PC-9 (cell line): ENCODE data around the gene POLDIP3. TPM values are rescaled to one million over a fixed set of nuclear protein-coding genes. Genes with fewer than 3 reads are reported as not detected.

ENCODE experiments used
- BruUV-seq: library from RNA; stranded (reverse); fragments of 400-500 nt; replicated peaks from 2 replicates; lab custom pipeline; 2021; lab: Mats Ljungman, UMichigan
- CTCF ChIA-PET: fragments of 300-600 bp; sonication (Branson Sonifier 250); formaldehyde crosslinking; loops from one replicate; lab custom pipeline; 2022; ENCODE audit warnings: antibody characterized with exemption; lab: Charles Lee
- POLR2A ChIA-PET: fragments of 300-600 bp; sonication (Branson Sonifier 250); formaldehyde crosslinking; loops from one replicate; lab custom pipeline; 2022; ENCODE audit warnings: antibody characterized with exemption; ENCODE audit not compliant: unreplicated experiment; lab: Charles Lee
- DNase-seq, 2 experiments: peaks; one replicate each; pipeline versions ENCODE4 v3.0.0 to v3.0.0-alpha.2; 2015 to 2022; ENCODE audit warnings: mixed read lengths in 1 of 2
- H2AFZ ChIP-seq: fragments of 200-600 bp; sonication (generic); 2 replicates; pipeline ENCODE4 v1.8.1; 2017; ENCODE audit warnings: antibody characterized with exemption
- H3F3A ChIP-seq: fragments of 200-600 bp; sonication (generic); 2 replicates; pipeline ENCODE4 v1.8.1; 2017; ENCODE audit warnings: antibody characterized with exemption, mild to moderate bottlenecking, low read depth; ENCODE audit not compliant: insufficient read depth
- H3K27ac ChIP-seq: fragments of 200-600 bp; sonication (generic); 2 replicates; pipeline ENCODE4 v1.6.1; 2016; ENCODE audit warnings: mixed run types
- H3K27me3 ChIP-seq: fragments of 200-600 bp; sonication (generic); 2 replicates; pipeline ENCODE4 v1.6.1; 2016; ENCODE audit warnings: low read depth, mixed run types; ENCODE audit not compliant: insufficient read depth
- H3K36me3 ChIP-seq: fragments of 200-600 bp; sonication (generic); 2 replicates; pipeline ENCODE4 v1.6.1; 2016; ENCODE audit warnings: low read depth, mixed run types
- H3K4me1 ChIP-seq: fragments of 200-600 bp; sonication (generic); replicated peaks from 2 replicates; pipeline ENCODE4 v1.6.1; 2016; ENCODE audit warnings: mixed run types; ENCODE audit not compliant: insufficient read depth
- H3K4me2 ChIP-seq: fragments of 200-600 bp; sonication (generic); 2 replicates; pipeline ENCODE4 v1.6.1; 2017; ENCODE audit warnings: mixed run types
- H3K4me3 ChIP-seq: fragments of 200-600 bp; sonication (generic); 2 replicates; pipeline ENCODE4 v1.6.1; 2016; ENCODE audit warnings: mixed run types
- H3K79me2 ChIP-seq: fragments of 200-600 bp; sonication (generic); 2 replicates; pipeline ENCODE4 v1.6.1; 2017; ENCODE audit warnings: low read depth, mixed run types
- H3K9me2 ChIP-seq: fragments of 200-600 bp; sonication (generic); 2 replicates; pipeline ENCODE4 v1.8.1; 2017; ENCODE audit warnings: mild to moderate bottlenecking; ENCODE audit not compliant: insufficient read depth
- H3K9me3 ChIP-seq: fragments of 200-600 bp; sonication (generic); 2 replicates; pipeline ENCODE4 v1.8.1; 2016; ENCODE audit warnings: low read depth; ENCODE audit not compliant: insufficient read depth
- H4K20me1 ChIP-seq: fragments of 200-600 bp; sonication (generic); 2 replicates; pipeline ENCODE4 v1.8.1; 2017; ENCODE audit not compliant: insufficient read depth
- EZH2 ChIP-seq: fragments of 200-600 bp; sonication (generic); IDR thresholded peaks from 2 replicates; pipeline ENCODE4 v1.8.0; 2017; ENCODE audit warnings: antibody characterized with exemption, low read depth
- intact Hi-C: fragments of 100-400 bp; cut with micrococcal nuclease; formaldehyde crosslinking; loops from one replicate; pipeline ENCODE4 v1.10.0; 2022; ENCODE audit not compliant: unreplicated experiment
- total RNA-seq: library from RNA; stranded (reverse); gene quantifications from 2 replicates; pipeline ENCODE4 v1.2.3, GENCODE V29; 2021
- TF ChIP-seq, protein P1 (sequence below): fragments of 200-600 bp; sonication (generic); conservative IDR thresholded peaks from 2 replicates; pipeline ENCODE4 v1.6.1; 2017; ENCODE audit warnings: mixed run types, antibody characterized with exemption, mild to moderate bottlenecking, moderate library complexity

The POLDIP3 gene
- total RNA-seq, 1 experiment from 2014 or later: 62.9 TPM

- H3K27me3 ChIP-seq: no peaks in the 10 kb centered on the region
- intact Hi-C loops: no loop called here
- peak overlapping the region; percentile 100 for H3K4me3 ChIP-seq
- POLR2A ChIA-PET: interaction anchor here (0.6 kb wide), 3 partner anchors 75 to 361 kb away, joined by 3 to 21 read pairs (median 16); no protein-coding TSS in a partner anchor
- TF ChIP-seq, protein P1, sequence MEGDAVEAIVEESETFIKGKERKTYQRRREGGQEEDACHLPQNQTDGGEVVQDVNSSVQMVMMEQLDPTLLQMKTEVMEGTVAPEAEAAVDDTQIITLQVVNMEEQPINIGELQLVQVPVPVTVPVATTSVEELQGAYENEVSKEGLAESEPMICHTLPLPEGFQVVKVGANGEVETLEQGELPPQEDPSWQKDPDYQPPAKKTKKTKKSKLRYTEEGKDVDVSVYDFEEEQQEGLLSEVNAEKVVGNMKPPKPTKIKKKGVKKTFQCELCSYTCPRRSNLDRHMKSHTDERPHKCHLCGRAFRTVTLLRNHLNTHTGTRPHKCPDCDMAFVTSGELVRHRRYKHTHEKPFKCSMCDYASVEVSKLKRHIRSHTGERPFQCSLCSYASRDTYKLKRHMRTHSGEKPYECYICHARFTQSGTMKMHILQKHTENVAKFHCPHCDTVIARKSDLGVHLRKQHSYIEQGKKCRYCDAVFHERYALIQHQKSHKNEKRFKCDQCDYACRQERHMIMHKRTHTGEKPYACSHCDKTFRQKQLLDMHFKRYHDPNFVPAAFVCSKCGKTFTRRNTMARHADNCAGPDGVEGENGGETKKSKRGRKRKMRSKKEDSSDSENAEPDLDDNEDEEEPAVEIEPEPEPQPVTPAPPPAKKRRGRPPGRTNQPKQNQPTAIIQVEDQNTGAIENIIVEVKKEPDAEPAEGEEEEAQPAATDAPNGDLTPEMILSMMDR: no peak
- no peak for TF ChIP-seq EZH2
- BruUV-seq: TSS peak; percentile 53
- H4K20me1 ChIP-seq: peaks cover 40% of the 10 kb centered on the region
- peak overlapping the region; percentile 82; the same call in 1 of the 2 replicates for H2AFZ ChIP-seq
- H3F3A ChIP-seq: peaks cover 17% of the 10 kb centered on the region; the same call in 1 of the 2 replicates
- H3K9me3 ChIP-seq: no peaks in the 10 kb centered on the region
- no peak overlapping the region for H3K27ac ChIP-seq
- H3K4me1 ChIP-seq: peaks cover 23% of the 10 kb centered on the region
- DNase-seq: peak; percentile 52 to 59
- H3K36me3 ChIP-seq: no peaks in the 10 kb centered on the region
- CTCF ChIA-PET: no interaction called here
- no peaks in the 10 kb centered on the region for H3K9me2 ChIP-seq
- peaks cover 50% of the 10 kb centered on the region for H3K79me2 ChIP-seq
- peak overlapping the region; percentile 100 for H3K4me2 ChIP-seq
Observed at GRCh38 chr22:42648368-42649245, 33.9 kb upstream of the POLDIP3 start.

- TF ChIP-seq, protein P1: no peak
- no peak for TF ChIP-seq EZH2
- Histone ChIP-seq H2AFZ (no peak overlapping the region), H3K4me1 (peaks cover 16% of the 10 kb centered on the region), H3K9me3 (no peaks in the 10 kb centered on the region), H3K4me3 (peak overlapping the region; percentile 100; the same call in 1 of the 2 replicates), H4K20me1 (peaks cover 42% of the 10 kb centered on the region), H3K27me3 (no peaks in the 10 kb centered on the region), H3K27ac (no peak overlapping the region), H3F3A (peaks cover 17% of the 10 kb centered on the region; the same call in 1 of the 2 replicates), H3K4me2 (peak overlapping the region; percentile 100), H3K36me3 (no peaks in the 10 kb centered on the region), H3K79me2 (peaks cover 50% of the 10 kb centered on the region), H3K9me2 (no peaks in the 10 kb centered on the region)
- ChIA-PET CTCF (no interaction called here), POLR2A (interaction anchor here (0.7 kb wide), 1 partner anchor 8 kb away, joined by 4 read pairs; no protein-coding TSS in a partner anchor)
- no TSS peak for BruUV-seq
- DNase-seq: no peak
- intact Hi-C loops: no loop called here
Observed at GRCh38 chr22:42648017-42648367, 33.3 kb upstream of the POLDIP3 start.

GRCh38 chr22:42646569-42647525, 32.2 kb upstream of the POLDIP3 start:
- Histone ChIP-seq H4K20me1 (peaks cover 42% of the 10 kb centered on the region), H3K4me2 (no peak overlapping the region), H3K4me3 (no peak overlapping the region), H3F3A (peaks cover 18% of the 10 kb centered on the region; the same call in 1 of the 2 replicates), H3K27ac (no peak overlapping the region), H3K79me2 (peaks cover 50% of the 10 kb centered on the region), H3K27me3 (no peaks in the 10 kb centered on the region), H2AFZ (no peak overlapping the region), H3K9me2 (no peaks in the 10 kb centered on the region), H3K9me3 (no peaks in the 10 kb centered on the region), H3K4me1 (peaks cover 14% of the 10 kb centered on the region), H3K36me3 (no peaks in the 10 kb centered on the region)
- no peak for TF ChIP-seq EZH2
- POLR2A ChIA-PET: interaction anchor here (0.7 kb wide), 1 partner anchor 9 kb away, joined by 4 read pairs; no protein-coding TSS in a partner anchor
- intact Hi-C loops: no loop called here
- CTCF ChIA-PET: no interaction called here
- BruUV-seq: no TSS peak
- no peak for DNase-seq
